Stimulated activated CD8-positive, alpha-beta memory T cell treated with anti-CD3 and anti-CD28 coated beads, Interleukin-4, amount 100 ng/mL, for 4 hours (primary cell): ENCODE results near the gene NREP.
"Not testable (repeated sequence)": the region's sequence is repeated elsewhere in the genome, so short reads cannot be mapped to it uniquely, and the experiment has no call there.

Experiments
- DNase-seq, 2 donors: peaks; one replicate each; pipeline ENCODE4 v3.0.0-alpha.2; 2020; ENCODE audit warnings: low read depth in 2 of 2, low spot score in 1 of 2

Gene NREP

DNA sequence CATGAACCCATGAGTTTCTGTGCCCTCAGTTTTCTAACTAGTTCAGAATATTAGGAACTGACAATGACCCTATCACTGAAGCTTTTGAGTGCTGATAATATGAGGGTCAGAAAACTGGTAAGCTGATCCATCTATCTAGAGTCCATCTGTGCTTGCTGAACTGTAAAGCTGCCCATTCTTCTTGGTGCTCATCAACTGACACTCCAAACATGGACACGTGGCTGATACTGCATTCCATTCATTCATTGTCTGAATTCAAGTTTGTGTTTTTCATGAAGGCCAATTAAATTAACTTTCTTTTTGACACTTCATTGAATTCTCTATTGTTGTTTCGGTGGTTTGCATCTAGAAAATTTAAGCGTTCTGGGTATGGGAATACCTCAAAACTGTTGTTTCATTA, 17.6 kb downstream of the NREP start:
- DNase-seq = no peak

DNA sequence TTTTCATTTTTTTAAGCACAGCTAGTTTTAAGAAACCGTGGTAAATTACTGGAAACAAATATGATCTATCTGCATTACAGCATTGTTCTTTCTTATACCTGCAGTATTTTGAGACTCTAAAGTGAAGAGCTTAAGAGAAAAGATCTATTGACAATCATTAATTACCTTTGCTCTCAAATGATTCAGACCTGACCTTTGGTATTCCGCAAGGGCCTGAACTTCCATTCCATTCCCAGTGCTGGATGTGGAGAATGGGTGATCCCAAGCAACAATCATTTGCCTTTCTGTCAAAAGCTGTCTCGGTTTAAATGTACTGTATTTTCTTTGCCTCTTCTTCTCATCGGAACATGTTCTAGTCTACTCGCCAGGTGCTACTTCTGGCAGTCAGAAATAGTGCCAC, 18.9 kb downstream of the NREP start:
- DNase-seq = no peak

DNA sequence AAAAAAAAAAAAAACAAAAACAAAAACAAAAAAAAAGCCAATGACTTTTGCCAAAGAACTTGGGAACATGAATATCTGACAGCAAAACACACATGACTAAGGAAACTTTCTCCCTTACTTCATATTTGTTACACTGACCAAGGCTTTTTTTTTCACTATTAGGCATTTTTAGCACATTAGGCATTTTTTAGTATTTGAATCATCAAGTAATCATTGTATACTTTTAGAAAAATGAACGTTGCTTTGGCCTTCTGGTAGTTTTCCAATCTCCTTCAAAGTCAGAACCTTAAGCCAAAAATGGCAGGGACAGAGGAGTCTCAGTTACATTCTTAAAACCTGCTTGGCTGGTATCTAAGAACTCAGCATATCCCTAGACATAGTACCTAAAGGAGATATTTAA, 19.3 kb downstream of the NREP start:
- DNase-seq = no peak

DNA sequence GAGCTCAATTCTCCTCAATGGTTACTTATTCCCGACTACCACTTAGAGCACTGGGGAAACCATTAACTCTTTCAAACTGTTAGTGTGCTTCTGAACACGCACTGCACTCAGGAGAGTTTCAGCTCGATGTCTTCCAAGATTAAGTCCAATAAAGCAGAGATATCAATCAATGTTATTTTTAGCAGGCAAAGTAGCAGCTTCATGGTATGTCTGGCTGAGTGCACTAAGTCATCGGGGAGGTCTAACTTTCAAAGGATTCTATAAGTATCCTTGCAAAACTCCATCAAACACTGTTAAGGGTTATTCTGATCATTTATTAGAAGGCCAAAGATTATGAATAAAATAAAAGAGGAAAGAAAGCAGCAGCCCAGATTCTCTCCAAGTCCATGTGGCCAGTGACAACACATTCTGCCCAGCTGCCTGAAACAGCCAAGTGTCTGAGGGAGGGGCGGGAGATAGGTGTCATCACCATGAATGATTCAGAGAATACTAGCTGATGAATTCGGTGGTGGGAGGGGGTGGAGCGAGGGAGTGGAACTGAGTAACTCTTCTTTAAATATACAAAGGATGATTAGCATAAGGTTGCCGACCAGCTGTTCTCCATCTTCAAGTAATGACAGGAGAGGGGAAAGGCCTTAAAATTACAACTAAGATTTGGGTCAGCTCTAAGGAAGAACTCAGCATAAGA, 21.3 kb downstream of the NREP start:
- no peak for DNase-seq

DNA sequence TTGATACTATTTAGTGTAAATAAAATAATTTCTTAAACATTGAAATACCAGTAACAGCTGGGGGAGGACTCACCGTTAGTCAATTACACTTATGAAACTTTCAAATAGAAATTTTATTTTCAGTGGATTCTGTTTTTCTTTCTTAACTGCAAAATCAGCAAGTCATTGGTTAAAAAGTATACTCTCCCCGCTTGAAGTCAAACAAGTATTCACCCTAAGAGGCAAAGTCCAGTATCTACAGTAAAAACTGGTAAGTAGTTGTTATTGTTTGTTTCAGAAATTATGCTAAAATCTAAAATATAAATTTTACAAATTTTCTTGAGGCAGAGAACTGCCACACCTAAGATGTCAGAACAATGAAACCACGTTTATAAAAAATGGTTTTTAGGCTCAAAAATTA, 22.4 kb downstream of the NREP start:
- DNase-seq = no peak

DNA sequence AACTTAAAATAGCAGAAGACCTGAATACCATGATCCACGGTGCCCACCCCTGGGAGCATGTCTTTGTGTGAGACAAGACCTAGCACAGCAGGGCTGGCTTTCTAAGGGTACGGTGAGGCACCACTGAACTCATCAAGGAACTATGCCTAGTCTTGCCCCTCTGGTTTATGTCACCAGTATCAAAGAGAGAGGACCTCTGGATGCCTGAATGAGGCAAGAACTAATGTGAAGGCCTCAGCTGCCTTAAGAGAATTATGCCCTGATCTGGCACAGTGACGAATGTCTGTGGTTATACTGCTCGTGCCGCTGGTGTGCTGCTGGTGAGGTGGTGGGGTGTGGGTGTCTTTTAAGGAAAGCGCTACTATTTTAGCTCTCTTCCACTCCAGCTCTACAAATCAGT, 23.0 kb downstream of the NREP start:
- DNase-seq = no peak

DNA sequence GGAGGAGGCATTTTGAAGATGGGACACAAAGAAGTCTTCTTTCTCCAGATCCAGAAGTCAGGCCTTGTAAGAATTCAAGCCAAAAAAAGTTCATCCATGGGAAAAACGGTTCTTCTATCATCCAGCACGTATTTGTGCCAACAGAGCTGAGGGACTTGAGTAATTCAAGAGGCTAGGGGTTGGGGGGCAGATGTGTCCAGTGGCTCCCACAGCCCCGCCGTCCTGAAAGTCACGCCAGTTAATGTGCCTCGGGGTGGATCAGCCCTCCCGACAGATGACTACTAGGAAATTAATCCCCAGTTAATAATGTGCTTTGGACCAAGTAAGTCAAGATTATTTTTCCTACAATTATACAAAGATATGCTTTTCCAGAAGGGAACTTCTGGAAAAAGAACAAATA, 23.4 kb downstream of the NREP start:
- DNase-seq = no peak

DNA sequence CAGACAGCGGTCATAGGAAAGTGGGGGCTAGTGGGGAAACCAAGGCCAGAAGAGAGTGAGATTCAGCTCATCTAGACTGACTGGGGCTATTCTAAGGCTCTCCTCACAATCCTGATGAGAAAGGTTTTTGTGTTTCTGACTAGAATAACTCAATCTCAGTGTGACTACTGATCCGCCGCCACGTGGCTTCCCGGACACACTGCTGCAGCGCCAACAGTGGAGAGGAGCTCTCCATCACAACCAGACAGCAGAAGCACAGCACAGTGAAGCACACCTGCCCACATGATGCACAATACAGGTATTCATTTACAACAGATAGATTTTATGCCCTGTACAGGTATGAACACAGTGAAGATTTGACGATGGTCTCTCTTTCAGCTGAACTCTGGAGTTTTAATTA, 25.4 kb downstream of the NREP start:
- no peak for DNase-seq

DNA sequence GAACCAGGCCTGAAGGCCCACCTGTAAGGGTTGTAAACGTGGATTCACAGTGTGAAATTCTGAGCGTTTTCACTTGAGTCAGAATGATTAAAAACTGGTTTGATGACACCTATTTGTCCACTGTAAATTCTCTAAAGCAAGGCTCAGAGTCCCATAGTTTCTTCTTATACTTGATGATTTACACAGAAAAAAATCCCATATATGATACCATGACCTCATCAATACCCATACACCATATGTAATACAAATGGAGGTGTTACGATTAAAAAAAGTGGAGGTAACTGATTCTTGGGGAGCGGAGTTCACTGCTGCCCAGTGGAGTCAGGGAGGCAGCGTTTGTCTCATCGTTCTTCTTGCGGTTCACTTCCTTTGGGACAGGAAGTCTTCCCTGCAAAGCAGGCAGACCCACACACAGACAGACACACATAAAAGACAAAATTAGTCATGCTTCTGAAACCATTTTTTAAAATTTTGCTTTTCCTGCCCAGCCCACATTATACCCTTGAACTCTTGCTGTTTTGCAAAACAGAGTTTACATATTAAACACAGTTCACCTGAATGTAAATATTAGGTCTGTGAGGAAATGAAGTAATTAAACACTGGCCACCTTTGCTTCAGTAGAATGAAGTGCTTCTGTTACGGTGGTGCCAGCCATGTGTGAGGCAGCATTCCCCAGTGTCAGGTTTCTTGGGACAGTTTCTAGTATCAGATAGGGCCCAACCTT, 26.2 kb downstream of the NREP start:
- DNase-seq = no peak

DNA sequence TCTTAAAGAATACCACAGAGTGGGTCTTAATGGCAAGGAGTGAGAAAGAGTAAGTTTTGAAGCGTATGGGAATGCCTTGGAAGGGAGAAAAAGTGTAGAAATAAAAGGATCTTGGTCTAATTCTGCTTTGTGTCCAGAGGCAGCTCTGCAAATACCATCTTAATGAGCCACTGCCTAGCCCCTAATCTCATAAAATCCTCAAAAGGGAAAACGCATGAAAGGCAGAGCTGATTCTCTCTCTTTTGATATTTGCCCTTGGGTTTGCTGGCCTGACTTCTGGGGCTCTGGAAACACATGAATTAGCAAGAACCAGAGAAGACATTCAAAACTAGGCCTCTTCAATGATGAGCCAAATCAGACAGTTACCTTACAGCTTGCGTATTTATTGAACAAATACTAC, 28.1 kb downstream of the NREP start:
- DNase-seq = no peak

DNA sequence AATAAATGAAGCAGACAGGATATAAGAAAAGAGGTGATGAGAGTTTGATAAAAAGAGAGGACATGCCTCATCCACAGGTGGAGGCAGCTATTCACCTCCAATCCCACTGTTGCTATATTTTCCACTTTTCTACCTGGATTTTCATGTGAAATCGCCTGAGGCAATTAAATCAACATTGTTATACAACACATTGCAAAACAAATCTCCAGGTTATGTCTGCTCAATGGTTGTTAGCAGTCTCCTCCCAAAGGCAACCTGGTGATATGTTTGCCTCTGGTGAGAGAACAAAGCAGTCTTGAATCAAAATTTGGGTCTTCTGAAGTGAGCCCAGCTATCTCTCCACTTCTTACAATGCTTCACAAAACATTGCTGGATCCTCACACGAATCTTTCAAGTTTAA, 30.0 kb downstream of the NREP start:
- no peak for DNase-seq

DNA sequence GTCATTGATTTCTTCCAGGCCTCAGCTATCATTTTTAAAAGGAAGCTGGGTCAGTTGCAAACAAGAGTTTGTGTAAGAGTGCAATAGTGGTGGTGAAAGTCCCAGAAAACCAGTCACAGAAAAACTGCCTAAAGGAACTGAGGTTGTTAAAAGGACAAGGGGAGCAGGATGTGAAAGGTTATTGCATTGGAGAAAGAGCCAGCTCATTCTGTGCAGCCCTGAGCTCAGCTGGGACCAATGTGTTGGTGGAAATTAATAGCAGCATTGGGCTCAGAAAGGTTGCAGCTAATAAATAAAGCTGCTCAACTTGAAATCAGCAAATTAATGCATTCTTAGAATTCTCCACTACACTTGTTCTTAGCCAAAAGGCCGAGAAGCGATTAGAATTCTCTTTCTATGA, 34.9 kb downstream of the NREP start:
- DNase-seq = no peak

DNA sequence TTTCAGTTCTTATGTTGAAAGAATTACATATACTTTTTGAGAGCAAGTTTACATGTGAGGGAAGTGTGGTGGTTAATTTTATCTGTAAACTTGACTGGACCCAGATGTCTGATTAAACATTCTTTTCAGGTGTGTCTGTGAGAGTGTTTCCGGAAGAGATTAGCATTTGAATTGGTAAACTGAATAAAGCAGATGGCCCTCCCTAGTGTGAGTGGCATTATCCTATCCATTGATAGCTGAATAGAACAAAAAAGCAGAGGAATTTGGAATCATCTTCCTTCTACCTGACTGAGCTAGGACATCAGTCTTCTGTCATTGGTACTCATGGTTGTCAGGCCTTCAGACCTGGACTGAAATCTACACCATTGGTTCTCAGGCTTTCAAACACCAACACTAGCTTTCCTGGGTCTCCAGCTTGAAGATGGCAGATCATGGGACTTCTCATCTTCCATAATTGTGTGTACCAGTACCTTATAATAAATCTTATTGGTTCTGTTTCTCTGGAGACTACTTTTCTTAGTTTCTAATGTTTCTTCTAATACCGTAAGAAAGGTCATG, 36.6 kb downstream of the NREP start:
- no peak for DNase-seq

DNA sequence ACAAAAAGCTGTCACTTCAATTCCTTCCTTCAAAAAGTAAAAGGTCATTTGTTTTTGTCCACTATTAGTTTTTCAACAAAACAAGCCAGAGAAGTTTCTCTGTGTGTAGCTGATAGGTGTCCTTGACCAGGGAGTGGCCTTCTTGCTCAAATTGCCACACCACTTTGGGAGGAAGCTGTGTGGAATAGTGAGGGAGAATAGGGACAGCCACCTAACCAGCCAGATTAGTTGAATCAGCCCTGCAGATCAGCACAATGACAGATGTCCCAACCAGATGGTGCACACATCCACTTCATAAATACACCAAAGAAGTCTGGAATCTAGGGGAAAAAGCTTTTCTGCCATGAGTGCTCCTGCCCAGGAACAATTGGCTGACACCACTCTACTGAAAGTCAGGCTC, 37.2 kb downstream of the NREP start:
- DNase-seq = no peak

DNA sequence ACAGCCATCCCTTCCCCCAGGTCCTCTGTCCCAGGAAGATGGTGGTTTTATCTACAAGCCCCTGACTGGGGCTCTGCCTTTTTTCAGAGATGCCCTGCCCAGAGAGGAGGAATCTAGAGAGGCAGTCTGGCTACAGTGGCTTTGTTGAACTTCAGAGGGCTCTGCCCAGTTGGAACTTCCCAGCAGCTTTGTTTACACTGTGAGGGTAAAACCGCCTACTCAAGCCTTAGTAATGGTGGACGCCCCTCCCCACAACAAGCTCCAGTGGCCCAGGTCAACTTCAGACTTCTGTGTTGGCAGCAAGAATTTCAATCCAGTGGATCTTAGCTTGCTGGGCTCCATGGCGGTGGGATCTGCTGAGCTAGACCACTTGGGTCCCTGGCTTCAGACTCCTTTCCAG, 40.2 kb downstream of the NREP start:
- DNase-seq = not testable (repeated sequence)

DNA sequence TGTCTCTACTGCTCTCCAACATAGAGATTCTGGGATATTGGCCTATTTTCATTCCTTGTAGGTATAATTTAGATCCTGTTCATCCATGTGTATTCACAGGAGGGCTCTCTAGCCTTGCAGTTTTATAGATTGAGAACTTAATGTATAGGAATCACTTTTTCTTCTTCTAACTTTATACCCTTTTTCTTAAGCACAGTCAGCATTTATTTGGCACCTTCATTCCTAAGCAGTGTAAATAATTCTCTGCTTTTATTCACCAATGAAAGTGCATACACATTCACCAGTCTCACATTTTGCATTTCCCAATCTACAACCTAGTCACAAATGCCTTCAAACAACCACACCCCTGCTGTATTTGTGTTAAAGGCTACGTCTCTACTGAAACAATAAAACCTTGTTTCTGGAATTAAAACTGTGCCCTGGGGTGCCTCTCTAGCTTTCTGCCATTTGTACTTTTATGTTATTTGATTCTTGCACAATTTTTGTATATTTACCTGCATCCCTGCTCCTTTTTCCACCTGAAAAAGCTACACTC, 49.3 kb downstream of the NREP start:
- no peak for DNase-seq

DNA sequence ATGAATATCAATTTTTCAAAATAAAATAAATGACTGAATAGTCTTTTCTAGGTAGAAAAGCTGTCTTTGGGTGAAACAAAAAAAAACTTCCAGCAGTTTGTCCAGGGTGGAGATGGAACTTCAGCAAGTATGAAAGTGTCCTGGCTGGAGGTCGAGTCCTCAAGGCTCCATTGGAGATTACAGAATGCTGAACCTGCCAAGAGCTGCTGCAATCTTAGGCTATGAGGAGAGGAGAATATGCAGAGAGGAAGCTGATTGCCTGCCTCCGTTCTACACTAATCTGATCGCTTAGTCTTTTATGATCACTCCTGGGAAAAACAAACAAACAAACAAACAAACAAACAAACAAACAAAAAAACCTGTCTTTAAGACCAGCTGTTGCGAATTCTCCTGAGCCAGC, 50.6 kb downstream of the NREP start:
- no peak for DNase-seq

DNA sequence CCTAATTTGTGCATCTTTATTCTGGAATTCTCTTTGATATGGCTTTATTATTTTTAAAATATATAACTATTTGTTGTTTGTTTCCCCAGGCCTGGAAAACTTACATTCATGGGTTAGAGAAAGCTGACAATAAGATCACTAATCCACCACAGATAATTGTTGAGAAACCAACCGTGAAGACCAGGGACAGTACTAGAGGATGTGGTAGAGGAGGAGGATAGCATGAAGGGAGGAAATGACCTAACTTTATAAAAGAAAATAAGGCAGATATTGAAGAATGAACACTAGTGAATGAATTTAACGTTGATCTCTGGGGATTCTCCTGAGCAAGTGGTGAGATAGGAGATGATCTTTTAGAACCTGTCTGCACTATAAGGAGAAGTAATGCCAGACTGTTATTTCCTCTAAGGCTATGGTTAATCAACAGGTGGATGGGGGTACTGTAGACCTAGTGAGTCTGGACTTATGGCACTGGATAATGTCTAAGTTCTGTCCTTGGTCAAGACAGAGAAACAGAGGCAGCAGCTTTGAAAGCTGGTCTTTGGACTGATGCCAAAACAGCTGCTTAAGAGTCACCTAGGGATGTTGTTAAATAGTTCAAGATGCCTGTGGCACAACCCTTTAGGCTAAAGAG, 52.4 kb downstream of the NREP start:
- DNase-seq = no peak

DNA sequence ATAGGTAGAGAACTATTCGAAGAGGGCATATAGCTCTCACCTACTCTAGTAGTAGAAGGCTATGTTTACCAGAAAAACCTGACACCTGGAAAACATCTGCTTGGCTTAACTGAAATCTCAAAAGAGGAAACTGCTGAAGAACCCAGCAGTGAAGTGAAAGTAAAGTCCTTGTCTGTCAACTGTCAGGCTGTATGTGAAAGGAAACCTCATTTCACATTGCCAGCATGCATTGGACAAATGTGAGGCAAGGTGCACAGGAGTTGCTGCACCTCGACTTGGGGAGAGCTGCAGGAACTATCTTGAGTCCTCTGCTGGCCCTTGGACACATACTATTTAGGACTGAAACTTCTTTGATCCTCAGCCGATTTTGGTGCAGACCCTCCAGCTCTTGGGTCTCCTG, 53.3 kb downstream of the NREP start:
- DNase-seq = no peak

DNA sequence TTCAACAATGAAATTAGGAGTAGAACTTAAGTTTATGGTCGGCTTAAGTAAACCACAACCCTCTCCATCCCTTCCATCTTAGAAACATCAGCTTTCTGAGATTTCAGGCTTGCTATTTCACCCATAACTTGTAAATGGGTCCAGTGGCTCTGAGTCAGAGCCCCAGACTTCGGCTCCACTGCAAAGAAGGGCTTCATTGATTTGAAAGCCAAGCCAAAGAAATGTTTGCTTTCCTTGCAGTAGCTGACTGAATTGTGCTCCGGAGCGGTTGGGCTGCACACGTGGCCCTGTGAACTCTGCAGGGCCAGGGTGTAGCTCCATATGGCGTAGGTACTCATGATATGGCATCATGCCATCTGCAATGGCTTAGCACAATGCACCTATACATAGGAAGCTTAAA, 57.0 kb downstream of the NREP start:
- DNase-seq = no peak

DNA sequence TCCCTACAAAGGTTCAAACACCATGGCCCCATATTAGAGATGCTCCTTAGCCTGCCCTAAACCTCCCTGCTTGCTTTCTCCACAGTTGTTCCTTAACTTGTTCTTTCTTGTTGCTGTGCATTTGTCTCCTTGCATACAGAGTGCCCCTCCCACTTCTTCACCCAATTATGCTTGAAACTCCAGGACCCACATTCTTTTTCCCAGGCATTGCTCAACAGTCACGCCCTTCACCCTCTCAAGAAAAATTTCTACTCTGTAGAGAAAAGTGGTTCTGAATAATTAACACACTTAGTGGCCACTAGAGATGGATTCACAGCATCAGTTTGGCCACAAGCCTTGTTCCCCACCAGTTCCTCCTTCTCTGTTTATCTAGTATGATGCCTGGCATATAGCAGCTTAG, 57.7 kb downstream of the NREP start:
- DNase-seq = no peak
